Right atrium auricular region (tissue), 2 donors: Measurements from ENCODE around the gene SLC15A4. TPM values are rescaled to one million over a fixed set of nuclear protein-coding genes. Genes with fewer than 3 reads are reported as not detected.

Experiments used
- DNase-seq: peaks from one replicate; pipeline ENCODE4 v3.0.0-alpha.2; 2019; ENCODE audit warnings: low spot score
- H3K27ac ChIP-seq, 2 donors: fragments of 200-600 bp; sonication (generic); 1 replicate in 1 of 2; 2 replicates in 1 of 2; pipeline ENCODE4 v1.5.1; 2016 to 2019
- H3K27me3 ChIP-seq, 2 donors: fragments of 200-600 bp; sonication (generic); one replicate each; pipeline versions ENCODE4 v1.5.1 to v1.6.0; 2017 to 2019
- H3K36me3 ChIP-seq: fragments of 200-600 bp; sonication (generic); one replicate; pipeline ENCODE4 v1.5.1; 2016
- H3K4me1 ChIP-seq, 2 donors: fragments of 200-600 bp; sonication (generic); one replicate each; pipeline versions ENCODE4 v1.5.1 to v1.6.0; 2017 to 2019
- H3K4me3 ChIP-seq, 2 donors: fragments of 200-600 bp; sonication (generic); 1 replicate in 1 of 2; 2 replicates in 1 of 2; pipeline ENCODE4 v1.5.1; 2017 to 2019; ENCODE audit warnings: mild to moderate bottlenecking in 1 of 2, moderate library complexity in 1 of 2
- H3K9me3 ChIP-seq, 2 donors: fragments of 200-600 bp; sonication (generic); one replicate each; pipeline ENCODE4 v1.5.1; 2019
- CTCF ChIP-seq, 2 donors: fragments of 200-600 bp; sonication (generic); IDR thresholded peaks; one replicate each; pipeline ENCODE4 v1.5.1; 2019; ENCODE audit warnings: antibody characterized with exemption in 2 of 2
- total RNA-seq, 2 donors: library from RNA; depleted of rRNA; stranded (reverse); fragments of >200 nt; gene quantifications; one replicate each; pipeline ENCODE4 v1.1.0, GENCODE V29; 2016

The SLC15A4 gene
- total RNA-seq, 2 donors from 2014 or later: 24.1 to 24.3 TPM

- TF ChIP-seq CTCF (IDR thresholded peaks at IDR 0.05): no peak
- no peaks in the 10 kb centered on the region for H3K27me3 ChIP-seq
- no peak overlapping the region for H3K27ac ChIP-seq
- H3K9me3 ChIP-seq: no peaks in the 10 kb centered on the region
- DNase-seq: no peak
- H3K36me3 ChIP-seq: no peaks in the 10 kb centered on the region
- no peak overlapping the region for H3K4me3 ChIP-seq
- no peaks in the 10 kb centered on the region for H3K4me1 ChIP-seq
These were observed 77.7 kb downstream of the SLC15A4 start for GRCh38 chr12:128745772-128746689.

- no peaks in the 10 kb centered on the region for H3K36me3 ChIP-seq
- TF ChIP-seq CTCF (IDR thresholded peaks at IDR 0.05): no peak
These were observed 79.8 kb downstream of the SLC15A4 start for GRCh38 chr12:128743916-128744315.

More at GRCh38 chr12:128743916-128744315, 79.8 kb downstream of the SLC15A4 start:
- H3K27me3 ChIP-seq: no peaks in the 10 kb centered on the region
- H3K4me3 ChIP-seq: no peak overlapping the region
- H3K9me3 ChIP-seq: no peaks in the 10 kb centered on the region
- no peak for DNase-seq
- H3K4me1 ChIP-seq: no peaks in the 10 kb centered on the region
- H3K27ac ChIP-seq: no peak overlapping the region

Other genes starting within 250 kb of the SLC15A4 start
- gene GLT1D1, start 29.5 kb upstream of the SLC15A4 start, total RNA-seq: under 1 TPM in 1 of 2 donors, not detected in 1; 0.20 TPM